Lower leg skin (tissue), 3 donors: ENCODE results near the gene P2RY8.

Experiments used
- CTCF ChIP-seq, 3 donors: fragments of 450-650 bp; IDR thresholded peaks; one replicate each; pipeline ENCODE4 v1.5.1; 2016; ENCODE audit warnings: antibody characterized with exemption in 3 of 3, mild to moderate bottlenecking in 3 of 3, moderate library complexity in 2 of 3
- POLR2A ChIP-seq, 2 donors: fragments of 450-650 bp; IDR thresholded peaks; one replicate each; pipeline ENCODE4 v1.6.1; 2016 to 2017; ENCODE audit warnings: antibody characterized with exemption in 2 of 2, mild to moderate bottlenecking in 1 of 2, moderate library complexity in 1 of 2

- TF ChIP-seq CTCF (IDR thresholded peaks at IDR 0.05) = no peak
- TF ChIP-seq POLR2A (IDR thresholded peaks at IDR 0.05) = no peak
Measured at GRCh38 chrX:1525583-1526355, 11.2 kb downstream of the P2RY8 start.
